C4-2B (cell line): Measurements from ENCODE around the gene ANGPTL8.

Experiments
- CTCF ChIP-seq: fragments of 450-650 bp; conservative IDR thresholded peaks from 2 replicates; pipeline ENCODE4 v1.5.1; 2017; ENCODE audit warnings: mild to moderate bottlenecking
- ZFX ChIP-seq: fragments of 450-650 bp; IDR thresholded peaks from 2 replicates; pipeline ENCODE4 v1.6.1; 2017

DNA sequence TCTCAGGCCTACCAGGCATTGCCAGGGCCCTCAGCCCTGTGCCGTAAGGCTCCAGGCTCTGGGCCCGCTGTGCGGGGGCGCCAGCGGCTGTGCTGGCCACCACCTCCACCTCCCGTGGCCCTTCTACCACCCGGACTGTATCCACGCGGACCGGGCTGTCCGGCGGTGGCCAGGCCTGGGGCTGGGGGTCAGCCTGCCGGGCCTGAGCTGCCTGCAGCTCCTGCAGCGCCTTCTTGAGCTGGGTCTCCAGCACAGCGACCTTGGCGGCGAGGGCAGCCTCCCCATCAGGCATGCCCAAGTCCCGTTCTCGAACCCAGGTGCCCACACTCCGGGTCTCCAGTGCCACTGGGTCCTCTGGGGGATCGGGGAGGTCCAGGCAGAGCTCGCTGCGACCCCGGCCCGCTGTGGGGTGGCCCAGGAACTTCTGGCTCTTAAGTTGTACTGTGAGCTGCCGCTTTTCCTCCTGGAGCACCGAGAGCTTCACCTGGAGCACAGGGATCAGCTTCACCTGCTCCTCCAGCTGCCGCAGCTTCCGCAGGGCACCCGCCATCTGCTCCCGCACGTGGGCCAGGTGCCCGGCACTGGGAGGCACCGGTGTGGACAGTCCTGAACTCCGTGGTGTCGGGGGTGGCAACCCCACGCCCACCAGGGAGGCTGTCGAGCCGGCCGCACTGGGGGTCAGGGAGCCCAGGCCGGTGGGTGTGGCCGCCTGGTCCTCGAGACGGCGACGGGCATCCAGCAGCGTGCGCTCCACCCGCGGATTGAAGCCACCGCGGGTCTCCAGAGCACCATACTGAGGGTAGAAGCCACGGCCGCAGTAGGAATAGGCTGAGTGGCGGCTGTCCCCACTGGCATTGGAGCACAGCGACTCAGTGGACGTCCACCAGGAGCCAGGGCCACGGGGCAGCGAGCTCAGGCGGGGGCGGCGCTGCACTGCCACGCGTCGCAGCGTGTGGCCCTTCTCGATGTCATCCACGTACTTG, 46.2 kb upstream of the ANGPTL8 start:
- no peak for TF ChIP-seq CTCF
- TF ChIP-seq ZFX, result no peak
